ENCODE measurements around the gene SYNRG. TPM values are rescaled to one million over a fixed set of nuclear protein-coding genes. Genes with fewer than 3 reads are reported as not detected.

Gene SYNRG
- total RNA-seq, 4 donors from 2014 or later = 17.4 to 33.1 (median 22.7) TPM

- DNase-seq (ENCODE audit: low spot score) = no peak
- TF ChIP-seq, protein P1, sequence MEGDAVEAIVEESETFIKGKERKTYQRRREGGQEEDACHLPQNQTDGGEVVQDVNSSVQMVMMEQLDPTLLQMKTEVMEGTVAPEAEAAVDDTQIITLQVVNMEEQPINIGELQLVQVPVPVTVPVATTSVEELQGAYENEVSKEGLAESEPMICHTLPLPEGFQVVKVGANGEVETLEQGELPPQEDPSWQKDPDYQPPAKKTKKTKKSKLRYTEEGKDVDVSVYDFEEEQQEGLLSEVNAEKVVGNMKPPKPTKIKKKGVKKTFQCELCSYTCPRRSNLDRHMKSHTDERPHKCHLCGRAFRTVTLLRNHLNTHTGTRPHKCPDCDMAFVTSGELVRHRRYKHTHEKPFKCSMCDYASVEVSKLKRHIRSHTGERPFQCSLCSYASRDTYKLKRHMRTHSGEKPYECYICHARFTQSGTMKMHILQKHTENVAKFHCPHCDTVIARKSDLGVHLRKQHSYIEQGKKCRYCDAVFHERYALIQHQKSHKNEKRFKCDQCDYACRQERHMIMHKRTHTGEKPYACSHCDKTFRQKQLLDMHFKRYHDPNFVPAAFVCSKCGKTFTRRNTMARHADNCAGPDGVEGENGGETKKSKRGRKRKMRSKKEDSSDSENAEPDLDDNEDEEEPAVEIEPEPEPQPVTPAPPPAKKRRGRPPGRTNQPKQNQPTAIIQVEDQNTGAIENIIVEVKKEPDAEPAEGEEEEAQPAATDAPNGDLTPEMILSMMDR (IDR thresholded peaks at IDR 0.05) = no peak
These were observed 63.7 kb downstream of the SYNRG start for GRCh38 chr17:37545486-37545885.

DNA sequence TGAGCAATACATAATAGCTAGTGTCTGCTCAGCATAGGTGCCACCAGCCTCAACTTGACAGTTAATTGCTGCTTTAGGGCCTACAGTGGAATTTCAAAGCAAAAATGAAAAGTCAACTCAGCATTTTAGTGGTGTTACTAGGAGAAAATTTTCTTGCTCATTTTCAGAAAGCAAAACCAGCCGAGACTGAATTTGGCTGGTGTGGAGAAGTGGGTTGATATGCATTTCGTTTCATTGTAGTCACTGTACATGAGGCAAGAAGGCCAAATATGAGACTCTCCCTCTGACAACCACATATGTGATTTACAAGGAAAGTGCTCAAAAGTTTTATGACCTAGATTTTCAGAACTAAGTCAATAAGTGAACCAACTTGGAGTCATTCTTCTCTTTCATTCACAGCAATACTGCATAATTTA, 65.6 kb downstream of the SYNRG start:
- ATAC-seq (ENCODE audit: low FRiP score) = no peak
- no peak for DNase-seq (ENCODE audit: low spot score)
- TF ChIP-seq, protein P1 (IDR thresholded peaks at IDR 0.05) = no peak

More at GRCh38 chr17:37545486-37545885, 63.7 kb downstream of the SYNRG start:
- ATAC-seq (ENCODE audit: low FRiP score) = no peak

DNA sequence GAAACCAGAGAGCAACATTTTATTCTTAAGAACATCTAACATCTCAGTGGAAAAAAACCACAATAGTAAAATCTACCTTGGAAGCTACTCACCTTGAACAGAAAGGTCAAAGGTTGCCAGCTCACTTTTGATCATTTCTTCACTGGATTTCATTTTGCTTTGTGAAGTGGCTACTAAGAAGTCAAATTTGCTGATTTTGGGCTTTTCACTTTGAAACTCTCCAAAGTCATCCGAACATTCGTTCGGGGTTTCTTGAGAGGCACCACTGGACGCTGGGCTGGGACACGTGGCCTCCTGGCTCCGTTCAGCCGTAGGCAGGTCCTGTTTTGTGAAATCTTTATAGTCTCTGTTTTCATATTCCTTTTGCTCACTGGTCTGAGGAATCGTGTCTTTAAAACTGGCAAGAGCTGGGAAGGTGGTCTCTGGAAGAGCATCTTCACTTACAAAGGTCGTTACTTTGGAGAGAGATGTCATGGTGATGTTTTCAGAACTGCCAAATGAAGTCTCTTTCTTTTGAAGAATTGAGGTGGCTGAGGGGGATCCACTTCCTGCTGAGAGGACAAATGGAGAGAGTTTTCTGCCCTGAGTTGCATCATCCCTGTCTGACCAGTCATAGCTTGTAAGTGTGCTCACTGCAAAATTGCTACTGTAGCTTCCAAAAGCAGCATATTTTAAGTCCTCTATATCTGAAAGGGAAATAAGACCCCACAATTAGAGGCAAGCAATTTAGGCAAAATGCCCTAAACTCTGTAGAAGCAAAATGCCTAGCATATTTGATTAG, 67.1 kb downstream of the SYNRG start:
- TF ChIP-seq, protein P1 (IDR thresholded peaks at IDR 0.05) = no peak
- no peak for DNase-seq (ENCODE audit: low spot score)
- ATAC-seq (ENCODE audit: low FRiP score) = no peak

GRCh38 chr17:37538981-37539659, 70.1 kb downstream of the SYNRG start:
- DNase-seq (ENCODE audit: low spot score) (no peak), ATAC-seq (ENCODE audit: low FRiP score) (no peak)
- TF ChIP-seq, protein P1 (IDR thresholded peaks at IDR 0.05) = no peak

DNA sequence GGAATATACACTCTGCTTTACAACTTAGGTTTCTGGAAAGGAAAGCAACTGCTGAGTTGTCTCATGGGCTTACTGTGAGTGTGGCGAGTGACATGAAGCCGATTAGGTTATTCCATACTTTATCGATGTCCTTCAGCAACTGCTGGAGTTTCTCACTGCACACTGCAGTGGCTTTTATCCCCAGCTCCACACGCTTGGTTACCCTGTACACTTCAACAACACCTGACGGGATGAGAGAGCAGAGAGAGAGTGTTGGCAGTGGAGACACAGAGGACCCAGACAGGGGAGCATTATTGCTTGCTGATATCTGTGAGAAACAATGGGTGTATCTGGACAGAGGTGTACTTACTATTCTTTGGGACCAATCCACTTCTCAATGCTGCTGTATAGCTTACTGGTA, 73.3 kb downstream of the SYNRG start:
- no peak for ATAC-seq (ENCODE audit: low FRiP score)
- TF ChIP-seq, protein P1 (IDR thresholded peaks at IDR 0.05) = no peak
- no peak for DNase-seq (ENCODE audit: low spot score)

DNA sequence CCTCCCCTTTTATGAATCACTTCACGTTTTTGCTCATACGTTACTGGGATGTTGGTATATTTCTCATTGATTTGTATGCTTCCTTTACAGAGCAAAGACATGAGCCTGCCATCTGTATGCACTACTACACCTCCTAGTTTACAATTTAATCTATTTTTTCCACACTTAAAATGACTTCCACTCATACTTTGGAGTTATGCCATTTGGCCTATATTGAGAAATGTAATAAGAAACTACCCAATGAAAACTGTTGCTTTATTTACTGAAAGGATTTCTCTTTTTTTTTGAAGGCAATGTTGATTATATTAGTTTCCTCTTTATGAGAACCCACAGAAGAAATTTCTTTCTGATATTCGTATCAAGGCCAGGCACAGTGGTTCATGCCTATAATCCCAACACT, 76.5 kb downstream of the SYNRG start:
- DNase-seq (ENCODE audit: low spot score) (no peak), ATAC-seq (ENCODE audit: low FRiP score) (no peak)
- TF ChIP-seq, protein P1 (IDR thresholded peaks at IDR 0.05) = no peak
